A549 (cell line): ENCODE results near the gene KCNQ1. TPM values are rescaled to one million over a fixed set of nuclear protein-coding genes. Genes with fewer than 3 reads are reported as not detected.

ENCODE experiments used
- ATAC-seq, 2 experiments: fragments of 200-7000 bp in 1 of 2; fragments of >200 bp in 1 of 2; cut with Nextera tagmentation in 1 of 2; cut with Tn5 transposase in 1 of 2; 3 replicates each; pipeline versions ENCODE4 v1.8.0 to v1.9.1; 2018 to 2020; ENCODE audit warnings: mild to moderate bottlenecking in 1 of 2, moderate library complexity in 1 of 2
- CTCF ChIA-PET: fragments of 300-600 bp; sonication (Branson Sonifier 250); formaldehyde crosslinking; extraction: SDS; loops from one replicate; lab custom pipeline; 2021; ENCODE audit warnings: antibody characterized with exemption, inconsistent platforms; lab: Yijun Ruan, JAX
- POLR2A ChIA-PET: fragments of 350-600 bp; formaldehyde crosslinking; extraction: SDS; loops from one replicate; lab custom pipeline; 2021; ENCODE audit warnings: antibody characterized with exemption, inconsistent platforms; lab: Yijun Ruan, JAX
- DNase-seq, 2 experiments: peaks; one replicate each; pipeline versions ENCODE4 v3.0.0 to v3.0.0-alpha.2; 2011 to 2016; ENCODE audit warnings: low read depth in 1 of 2, low spot score in 1 of 2
- FAIRE-seq: peaks from 2 replicates; lab custom pipeline; 2011; peaks lifted over from hg19 to GRCh38; lab: Jason Lieb, UNC
- H3K27ac ChIP-seq, 2 experiments: fragments of >200 bp; sonication (Bioruptor Twin); formaldehyde crosslinking; 3 replicates each; pipeline ENCODE4 v1.5.1; 2016 to 2017
- H3K4me1 ChIP-seq: fragments of >200 bp; sonication (Bioruptor Twin); formaldehyde crosslinking; 3 replicates; pipeline ENCODE4 v1.6.1; 2016
- H3K4me2 ChIP-seq: fragments of >200 bp; sonication (Bioruptor Twin); formaldehyde crosslinking; 3 replicates; pipeline ENCODE4 v1.6.1; 2016
- H3K4me3 ChIP-seq: fragments of >200 bp; sonication (Bioruptor Twin); formaldehyde crosslinking; 3 replicates; pipeline ENCODE4 v1.5.1; 2016
- H3K9me3 ChIP-seq: fragments of >200 bp; sonication (Bioruptor Twin); formaldehyde crosslinking; 3 replicates; pipeline ENCODE4 v1.6.1; 2016
- BCL3 ChIP-seq: fragments of >200 bp; sonication (Bioruptor Twin); formaldehyde crosslinking; IDR thresholded peaks from 3 replicates; pipeline ENCODE4 v1.6.1; 2016
- BHLHE40 ChIP-seq: IDR thresholded peaks from 2 replicates; pipeline ENCODE4 v1.6.1; 2012; ENCODE audit warnings: low read depth, low read length, inconsistent platforms
- CEBPB ChIP-seq, 2 experiments: fragments of >200 bp in 1 of 2; sonication (Bioruptor Twin) in 1 of 2; formaldehyde crosslinking in 1 of 2; IDR thresholded peaks; 2 replicates each; pipeline ENCODE4 v1.6.1; 2012 to 2016
- CHD4 ChIP-seq: fragments of 200-600 bp; sonication (generic); IDR thresholded peaks from 2 replicates; pipeline ENCODE4 v1.6.1; 2016; ENCODE audit warnings: antibody characterized with exemption, mild to moderate bottlenecking, borderline replicate concordance
- EP300 ChIP-seq, 2 experiments: fragments of >200 bp; sonication (Bioruptor Twin); formaldehyde crosslinking; IDR thresholded peaks; 2 replicates in 1 of 2; 3 replicates in 1 of 2; pipeline ENCODE4 v1.6.1; 2016 to 2017
- HES2 ChIP-seq: fragments of >200 bp; sonication (Bioruptor Twin); formaldehyde crosslinking; IDR thresholded peaks from 2 replicates; pipeline ENCODE4 v1.6.1; 2016
- HEYL ChIP-seq: fragments of 250-450 bp; sonication (Bioruptor Pico); IDR thresholded peaks from 2 replicates; pipeline ENCODE4 v1.8.0; 2021; ENCODE audit warnings: mild to moderate bottlenecking, moderate library complexity
- HOXA7 ChIP-seq: fragments of 250-450 bp; sonication (Bioruptor Pico); IDR thresholded peaks from 2 replicates; pipeline ENCODE4 v1.5.0; 2020; ENCODE audit warnings: mild to moderate bottlenecking, moderate library complexity
- HOXB13 ChIP-seq: fragments of 250-450 bp; sonication (Bioruptor Pico); IDR thresholded peaks from 2 replicates; pipeline ENCODE4 v1.5.0; 2020; ENCODE audit warnings: low read depth, mild to moderate bottlenecking, moderate library complexity
- JUN ChIP-seq, 2 experiments: fragments of >200 bp; sonication (Bioruptor Twin); formaldehyde crosslinking; IDR thresholded peaks; 2 replicates in 1 of 2; 3 replicates in 1 of 2; pipeline ENCODE4 v1.6.1; 2016 to 2017
- KDM5A ChIP-seq: fragments of 200-600 bp; sonication (generic); IDR thresholded peaks from 2 replicates; pipeline ENCODE4 v1.6.1; 2016; ENCODE audit warnings: antibody characterized with exemption, mild to moderate bottlenecking
- MAFK ChIP-seq: fragments of 450-650 bp; IDR thresholded peaks from 2 replicates; pipeline ENCODE4 v1.6.1; 2014; ENCODE audit not compliant: partially characterized antibody
- MAX ChIP-seq: IDR thresholded peaks from 2 replicates; pipeline ENCODE4 v1.6.1; 2012
- MYC ChIP-seq: IDR thresholded peaks from 2 replicates; pipeline ENCODE4 v1.6.1; 2012; ENCODE audit warnings: mild to moderate bottlenecking, inconsistent platforms, low read length, improper control_type of control experiment, borderline replicate concordance
- NPAS2 ChIP-seq: fragments of 250-450 bp; sonication (Bioruptor Pico); IDR thresholded peaks from 2 replicates; pipeline ENCODE4 v1.8.0; 2022; ENCODE audit warnings: mild to moderate bottlenecking, moderate library complexity, borderline replicate concordance
- POLR2AphosphoS2 ChIP-seq: conservative IDR thresholded peaks from 2 replicates; pipeline ENCODE4 v1.6.1; 2012; ENCODE audit warnings: low read length, improper control_type of control experiment, inconsistent platforms
- RARB ChIP-seq: fragments of 250-450 bp; sonication (Bioruptor Pico); IDR thresholded peaks from 2 replicates; pipeline ENCODE4 v1.8.0; 2021; ENCODE audit warnings: mild to moderate bottlenecking, moderate library complexity
- RCOR1 ChIP-seq: fragments of 150-350 bp; IDR thresholded peaks from 2 replicates; pipeline ENCODE4 v1.6.1; 2014; ENCODE audit warnings: antibody characterized with exemption, low read length, low read depth
- SREBF2 ChIP-seq: fragments of 450-650 bp; IDR thresholded peaks from 2 replicates; pipeline ENCODE4 v1.6.1; 2014; ENCODE audit warnings: mild to moderate bottlenecking, moderate library complexity
- TFCP2L1 ChIP-seq: fragments of 250-450 bp; sonication (Bioruptor Pico); IDR thresholded peaks from 2 replicates; pipeline ENCODE4 v1.5.0; 2021; ENCODE audit warnings: mild to moderate bottlenecking
- TP53 ChIP-seq: fragments of 250-450 bp; sonication (Bioruptor Pico); IDR thresholded peaks from 2 replicates; pipeline ENCODE4 v1.5.0; 2021; ENCODE audit warnings: mild to moderate bottlenecking, moderate library complexity
- ZC3H11A ChIP-seq: fragments of 450-650 bp; IDR thresholded peaks from 2 replicates; pipeline ENCODE4 v1.6.1; 2014; ENCODE audit warnings: antibody characterized with exemption, mild to moderate bottlenecking
- WGBS: methylation state at CpG from one replicate; pipeline ENCODE4 v1.1.6; 2017; ENCODE audit errors: missing lambda C conversion rate; 5-methylcytosine and 5-hydroxymethylcytosine counted together
- polyA plus RNA-seq, 4 experiments: library from polyadenylated mRNA; depleted of rRNA in 3 of 4; stranded (reverse); fragments of >200 nt; fragmentation: RNase III in 1 of 4; extraction: RNeasy Plus Mini Kit Qiagen cat#74134 plus additional on column Dnase treatment in 1 of 4; gene quantifications; 2 replicates in 3 of 4; 3 replicates in 1 of 4; pipeline ENCODE4 v1.2.3, GENCODE V29; 2011 to 2017

KCNQ1 gene
- polyA plus RNA-seq, 2 of the 4 experiments (the other 2 are of a cell fraction) = 0.14 to 0.17 TPM

GRCh38 chr11:2409611-2410468, 35.0 kb upstream of the KCNQ1 start:
- TF ChIP-seq HOXB13 (CRISPR knock-in tag) (no peak), MYC (no peak), EP300 (IDR thresholded peaks at IDR 0.05) (no peak), MAFK (no peak), NPAS2 (no peak), ZC3H11A (no peak), KDM5A (no peak), HES2 (no peak), TFCP2L1 (no peak)
- TF ChIP-seq, all 56 proteins: peak for 0
- H3K4me1 ChIP-seq = no peaks in the 10 kb centered on the region
- ChIA-PET POLR2A (no interaction called here), CTCF (interaction anchor here (1.2 to 31.0 kb wide), 8 partner anchors 10 to 224 kb away, joined by 3 to 903 read pairs (median 8); partner anchors contain the start of genes C11orf21, TSPAN32 and TSSC4)
- H3K9me3 ChIP-seq = no peaks in the 10 kb centered on the region
- no peak overlapping the region for H3K4me2 ChIP-seq
- FAIRE-seq (no peak), DNase-seq (no peak), ATAC-seq (no peak)
- no peak overlapping the region for H3K4me3 ChIP-seq
- H3K27ac ChIP-seq = no peak overlapping the region
- 65% methylated on average over 30 of the region's 42 CpGs for WGBS

GRCh38 chr11:2410616-2411015, 34.2 kb upstream of the KCNQ1 start:
- CTCF ChIA-PET = interaction anchor here (0.5 to 31.0 kb wide), 6 partner anchors 10 to 479 kb away, joined by 3 to 903 read pairs (median 7); partner anchors contain the start of genes C11orf21 and TSPAN32
- DNase-seq (no peak), ATAC-seq (no peak), FAIRE-seq (no peak)
- Histone ChIP-seq H3K4me3 (no peak overlapping the region), H3K4me2 (no peak overlapping the region), H3K4me1 (no peaks in the 10 kb centered on the region), H3K27ac (no peak overlapping the region), H3K9me3 (no peaks in the 10 kb centered on the region)
- TF ChIP-seq CHD4 = no peak
- TF ChIP-seq NPAS2 = no peak
- TF ChIP-seq HOXA7 = no peak
- no peak for TF ChIP-seq KDM5A
- TF ChIP-seq SREBF2 = no peak
- TF ChIP-seq RARB (CRISPR knock-in tag) = no peak
- POLR2A ChIA-PET = no interaction called here
- 49% methylated on average over 4 of the region's 9 CpGs for WGBS

- Histone ChIP-seq H3K9me3 (no peaks in the 10 kb centered on the region), H3K4me1 (no peaks in the 10 kb centered on the region), H3K27ac (no peak overlapping the region), H3K4me2 (no peak overlapping the region), H3K4me3 (no peak overlapping the region)
- FAIRE-seq (no peak), DNase-seq (no peak), ATAC-seq (no peak)
- WGBS = 74% methylated on average over 23 of the region's 30 CpGs
- TF ChIP-seq BCL3 (no peak), NPAS2 (no peak), CHD4 (no peak), BHLHE40 (no peak), RCOR1 (no peak), TP53 (CRISPR knock-in tag) (no peak), MAX (no peak), HEYL (no peak), JUN (IDR thresholded peaks at IDR 0.05) (no peak), CEBPB (IDR thresholded peaks at IDR 0.05) (no peak), POLR2AphosphoS2 (no peak)
- POLR2A ChIA-PET = no interaction called here
- CTCF ChIA-PET = interaction anchor here (0.6 to 31.0 kb wide), 5 partner anchors 9 to 214 kb away, joined by 3 to 903 read pairs (median 10); partner anchors contain the start of genes C11orf21, TSPAN32 and TSSC4
These were observed 33.1 kb upstream of the KCNQ1 start for GRCh38 chr11:2411446-2412305.
